Naive thymus-derived CD4-positive, alpha-beta T cell (primary cell): ENCODE results near the gene CDCA8. TPM values are rescaled to one million over a fixed set of nuclear protein-coding genes. Genes with fewer than 3 reads are reported as not detected.
A peak's percentile ranks its signal among the peaks of the same experiment; 100 is the strongest.

Experiments
- ATAC-seq: fragments of 150-1000 bp; cut with Tn5 transposase; 2 replicates; pipeline ENCODE4 v1.10.0; 2021; ENCODE audit warnings: mild to moderate bottlenecking, moderate library complexity
- CTCF ChIA-PET: fragments of 350-600 bp; sonication (Branson Sonifier 250); formaldehyde crosslinking; loops from one replicate; lab custom pipeline; 2021; ENCODE audit warnings: antibody characterized with exemption; lab: Charles Lee
- POLR2A ChIA-PET: fragments of 350-600 bp; sonication (Branson Sonifier 250); formaldehyde crosslinking; loops from one replicate; lab custom pipeline; 2021; ENCODE audit warnings: antibody characterized with exemption, inconsistent platforms; lab: Charles Lee
- DNase-seq, 9 donors: peaks; one replicate each; pipeline versions ENCODE4 v3.0.0 to v3.0.0-alpha.2; 2020 to 2022; ENCODE audit warnings: mixed read lengths in 1 of 9
- H3K27ac ChIP-seq: one replicate; pipeline ENCODE4 v1.7.0; 2013; ENCODE audit warnings: mild to moderate bottlenecking, low read depth, low read length, moderate library complexity
- H3K27me3 ChIP-seq, 2 donors: one replicate each; pipeline ENCODE4 v1.7.0; 2013; ENCODE audit warnings: low read length in 2 of 2, mild to moderate bottlenecking in 2 of 2, moderate library complexity in 2 of 2; ENCODE audit not compliant: control insufficient read depth in 2 of 2, insufficient read depth in 2 of 2
- H3K36me3 ChIP-seq, 3 experiments: 1 replicate in 2 of 3; 2 replicates in 1 of 3; pipeline ENCODE4 v1.7.0; 2013; ENCODE audit warnings: low read length in 3 of 3, mild to moderate bottlenecking in 3 of 3, moderate library complexity in 1 of 3; ENCODE audit not compliant: insufficient read depth in 3 of 3, control insufficient read depth in 2 of 3
- H3K4me1 ChIP-seq, 2 donors: one replicate each; pipeline ENCODE4 v1.7.0; 2013; ENCODE audit warnings: low read length in 2 of 2, mild to moderate bottlenecking in 2 of 2, moderate library complexity in 1 of 2; ENCODE audit not compliant: control insufficient read depth in 2 of 2, insufficient read depth in 2 of 2
- H3K4me3 ChIP-seq: 2 replicates; pipeline ENCODE4 v1.7.0; 2013; ENCODE audit warnings: mild to moderate bottlenecking, low read length
- H3K9me3 ChIP-seq, 3 experiments: 1 replicate in 2 of 3; 2 replicates in 1 of 3; pipeline ENCODE4 v1.7.0; 2013; ENCODE audit warnings: low read length in 3 of 3; ENCODE audit not compliant: control insufficient read depth in 2 of 3
- H3K27ac Mint-ChIP-seq, 9 donors: one replicate each; pipeline ENCODE4 v1.8.0; 2020 to 2022; ENCODE audit warnings: mixed read lengths in 9 of 9, mild to moderate bottlenecking in 8 of 9, moderate library complexity in 5 of 9, inconsistent platforms in 2 of 9
- H3K27me3 Mint-ChIP-seq, 5 donors: one replicate each; pipeline ENCODE4 v1.8.0; 2021 to 2022; ENCODE audit warnings: mixed read lengths in 5 of 5, mild to moderate bottlenecking in 1 of 5
- H3K36me3 Mint-ChIP-seq, 5 donors: one replicate each; pipeline ENCODE4 v1.8.0; 2020 to 2022; ENCODE audit warnings: mixed read lengths in 5 of 5, mild to moderate bottlenecking in 3 of 5, inconsistent platforms in 1 of 5
- H3K4me1 Mint-ChIP-seq, 7 donors: one replicate each; pipeline ENCODE4 v1.8.0; 2020 to 2022; ENCODE audit warnings: mixed read lengths in 7 of 7, mild to moderate bottlenecking in 3 of 7, inconsistent platforms in 1 of 7
- H3K4me3 Mint-ChIP-seq, 10 donors: one replicate each; pipeline ENCODE4 v1.8.0; 2020 to 2022; ENCODE audit warnings: mild to moderate bottlenecking in 10 of 10, mixed read lengths in 10 of 10, moderate library complexity in 6 of 10, inconsistent platforms in 2 of 10
- H3K9me3 Mint-ChIP-seq, 11 donors: one replicate each; pipeline ENCODE4 v1.8.0; 2020 to 2022; ENCODE audit warnings: mixed read lengths in 11 of 11, mild to moderate bottlenecking in 4 of 11, inconsistent platforms in 1 of 11, moderate library complexity in 1 of 11
- intact Hi-C, 2 donors: fragments of 100-400 bp; cut with micrococcal nuclease; formaldehyde crosslinking; loops; one replicate each; pipeline ENCODE4 v1.15.1; 2023
- polyA plus RNA-seq, 2 donors: library from polyadenylated mRNA; unstranded; fragments of 300-500 nt; fragmentation: Illumina TruSeq; gene quantifications; one replicate each; pipeline ENCODE4 v1.2.3, GENCODE V29; 2021
- total RNA-seq, 6 experiments: library from RNA in 5 of 6; stranded (reverse) in 5 of 6; gene quantifications; 1 replicate in 5 of 6; 2 replicates in 1 of 6; pipeline ENCODE4 v1.2.3 and lab custom pipeline; 2021 to 2026

CDCA8 gene
- total and polyA plus RNA-seq, 7 experiments from 2014 or later, result 0.58 to 45.5 (median 1.0) TPM

- POLR2A ChIA-PET, result no interaction called here
- H3K27ac Mint-ChIP-seq, result no peak overlapping the region
These were observed 22.2 kb upstream of the CDCA8 start for GRCh38 chr1:37670133-37670532.

GRCh38 chr1:37671261-37671660 is 21.1 kb upstream of the CDCA8 start:
- intact Hi-C loops, result no loop called here
- Histone ChIP-seq H3K27me3 (no peaks in the 10 kb centered on the region), H3K4me3 (no peak overlapping the region), H3K27ac (no peak overlapping the region), H3K9me3 (no peaks in the 10 kb centered on the region), H3K36me3 (no peaks in the 10 kb centered on the region), H3K4me1 (peaks cover 20 to 22% of the 10 kb centered on the region in 2 donors)
- CTCF ChIA-PET, result interaction anchor here (0.6 to 1.8 kb wide), 2 partner anchors 11 to 72 kb away, joined by 3 to 4 read pairs; no protein-coding TSS in a partner anchor
- DNase-seq (no peak), ATAC-seq (no peak)
- peaks cover 6 to 42% (median 17%) of the 10 kb centered on the region in 7 donors for H3K4me1 Mint-ChIP-seq
- H3K4me3 Mint-ChIP-seq, result no peak overlapping the region
- H3K9me3 Mint-ChIP-seq, result no peaks in the 10 kb centered on the region
- POLR2A ChIA-PET, result no interaction called here
- H3K27me3 Mint-ChIP-seq, result peaks cover 0 to 38% (median 4%) of the 10 kb centered on the region in 5 donors
- H3K27ac Mint-ChIP-seq, result no peak overlapping the region
- no peaks in the 10 kb centered on the region for H3K36me3 Mint-ChIP-seq

More at GRCh38 chr1:37670133-37670532, 22.2 kb upstream of the CDCA8 start:
- Histone ChIP-seq H3K9me3 (no peaks in the 10 kb centered on the region), H3K27ac (no peak overlapping the region), H3K4me1 (peaks cover 20 to 22% of the 10 kb centered on the region in 2 donors), H3K36me3 (no peaks in the 10 kb centered on the region), H3K4me3 (no peak overlapping the region), H3K27me3 (no peaks in the 10 kb centered on the region)
- Mint-ChIP-seq H3K9me3 (no peaks in the 10 kb centered on the region), H3K36me3 (no peaks in the 10 kb centered on the region), H3K4me1 (peaks cover 6 to 36% (median 17%) of the 10 kb centered on the region in 7 donors), H3K4me3 (no peak overlapping the region), H3K27me3 (peaks cover 0 to 29% (median 4%) of the 10 kb centered on the region in 5 donors)
- CTCF ChIA-PET, result interaction anchor here (1.8 kb wide), 1 partner anchor 12 kb away, joined by 4 read pairs; no protein-coding TSS in a partner anchor
- no peak for ATAC-seq
- no peak for DNase-seq
- intact Hi-C loops, result no loop called here

- H3K36me3 ChIP-seq, result no peaks in the 10 kb centered on the region
- no peak overlapping the region for H3K4me3 ChIP-seq
- CTCF ChIA-PET, result interaction anchor here (0.6 kb wide), 2 partner anchors 11 to 73 kb away, joined by 3 read pairs; no protein-coding TSS in a partner anchor
- H3K4me1 Mint-ChIP-seq, result peaks cover 6 to 42% (median 21%) of the 10 kb centered on the region in 7 donors
- H3K9me3 Mint-ChIP-seq, result no peaks in the 10 kb centered on the region
- peaks cover 20 to 22% of the 10 kb centered on the region in 2 donors for H3K4me1 ChIP-seq
- H3K27ac ChIP-seq, result no peak overlapping the region
- H3K9me3 ChIP-seq, result no peaks in the 10 kb centered on the region
- intact Hi-C loops, result no loop called here
- peaks cover 0 to 42% (median 4%) of the 10 kb centered on the region in 5 donors for H3K27me3 Mint-ChIP-seq
- H3K27me3 ChIP-seq, result no peaks in the 10 kb centered on the region
- H3K36me3 Mint-ChIP-seq, result no peaks in the 10 kb centered on the region
- DNase-seq (no peak), ATAC-seq (no peak)
- POLR2A ChIA-PET, result interaction anchor here (0.5 kb wide), 1 partner anchor 18 kb away, joined by 3 read pairs; a partner anchor contains a TSS
- peak overlapping the region in 1 of 9 donors; percentile 52 for H3K27ac Mint-ChIP-seq
- peak overlapping the region in 1 of 10 donors; percentile 80 for H3K4me3 Mint-ChIP-seq
These were observed 20.0 kb upstream of the CDCA8 start for GRCh38 chr1:37672136-37672870.

GRCh38 chr1:37673920-37674319 is 18.4 kb upstream of the CDCA8 start:
- H3K36me3 ChIP-seq, result no peaks in the 10 kb centered on the region
- H3K4me1 ChIP-seq, result peaks cover 20 to 22% of the 10 kb centered on the region in 2 donors
- no peaks in the 10 kb centered on the region for H3K9me3 ChIP-seq
- H3K27me3 Mint-ChIP-seq, result peaks cover 0 to 43% (median 4%) of the 10 kb centered on the region in 5 donors
- peak; percentile 41 to 80 (median 71) for DNase-seq
- peak overlapping the region in 7 of 9 donors; percentile 49 to 84 (median 74) for H3K27ac Mint-ChIP-seq
- peaks cover 0 to 1% (median 0%) of the 10 kb centered on the region in 5 donors for H3K36me3 Mint-ChIP-seq
- H3K27ac ChIP-seq, result peak overlapping the region; percentile 2
- CTCF ChIA-PET, result interaction anchor here (1.2 to 2.1 kb wide), 4 partner anchors 9 to 71 kb away, joined by 3 to 18 read pairs (median 4); no protein-coding TSS in a partner anchor
- no peaks in the 10 kb centered on the region for H3K9me3 Mint-ChIP-seq
- POLR2A ChIA-PET, result no interaction called here
- no peaks in the 10 kb centered on the region for H3K27me3 ChIP-seq
- peaks cover 6 to 42% (median 21%) of the 10 kb centered on the region in 7 donors for H3K4me1 Mint-ChIP-seq
- intact Hi-C loops, result no loop called here
- H3K4me3 ChIP-seq, result peak overlapping the region; percentile 43
- peak overlapping the region in 9 of 10 donors; percentile 40 to 81 (median 71) for H3K4me3 Mint-ChIP-seq
- peak; percentile 98 for ATAC-seq

GRCh38 chr1:37676281-37677142 is 15.8 kb upstream of the CDCA8 start:
- Mint-ChIP-seq H3K4me3 (no peak overlapping the region), H3K27ac (peak overlapping the region in 2 of 9 donors; percentile 11 to 13), H3K36me3 (peaks cover 0 to 10% (median 0%) of the 10 kb centered on the region in 5 donors), H3K9me3 (no peaks in the 10 kb centered on the region), H3K27me3 (peaks cover 0 to 38% (median 2%) of the 10 kb centered on the region in 5 donors), H3K4me1 (peaks cover 6 to 38% (median 20%) of the 10 kb centered on the region in 7 donors)
- no peak for ATAC-seq
- Histone ChIP-seq H3K36me3 (no peaks in the 10 kb centered on the region), H3K27ac (no peak overlapping the region), H3K27me3 (no peaks in the 10 kb centered on the region), H3K4me3 (no peak overlapping the region), H3K4me1 (peaks cover 20 to 22% of the 10 kb centered on the region in 2 donors), H3K9me3 (no peaks in the 10 kb centered on the region)
- ChIA-PET CTCF (no interaction called here), POLR2A (interaction anchor here (0.6 to 1.0 kb wide), 2 partner anchors 73 to 106 kb away, joined by 3 read pairs; no protein-coding TSS in a partner anchor)
- DNase-seq, result no peak
- intact Hi-C loops, result no loop called here

- DNase-seq (no peak), ATAC-seq (no peak)
- intact Hi-C loops, result no loop called here
- H3K27ac Mint-ChIP-seq, result peak overlapping the region in 1 of 9 donors; percentile 11
- peaks cover 0 to 34% (median 0%) of the 10 kb centered on the region in 5 donors for H3K27me3 Mint-ChIP-seq
- no peaks in the 10 kb centered on the region for H3K9me3 ChIP-seq
- peaks cover 6 to 36% (median 19%) of the 10 kb centered on the region in 7 donors for H3K4me1 Mint-ChIP-seq
- no peaks in the 10 kb centered on the region for H3K27me3 ChIP-seq
- CTCF ChIA-PET, result no interaction called here
- H3K4me1 ChIP-seq, result peaks cover 20 to 22% of the 10 kb centered on the region in 2 donors
- POLR2A ChIA-PET, result interaction anchor here (1.0 kb wide), 1 partner anchor 74 kb away, joined by 3 read pairs; no protein-coding TSS in a partner anchor
- no peaks in the 10 kb centered on the region for H3K9me3 Mint-ChIP-seq
- H3K36me3 ChIP-seq, result no peaks in the 10 kb centered on the region
- no peak overlapping the region for H3K27ac ChIP-seq
- peaks cover 0 to 10% (median 0%) of the 10 kb centered on the region in 5 donors for H3K36me3 Mint-ChIP-seq
- no peak overlapping the region for H3K4me3 ChIP-seq
- no peak overlapping the region for H3K4me3 Mint-ChIP-seq
These were observed 15.2 kb upstream of the CDCA8 start for GRCh38 chr1:37677143-37677439.
